Calu3 (cell line): ENCODE measurements around the gene GJA10. TPM values are rescaled to one million over a fixed set of nuclear protein-coding genes. Genes with fewer than 3 reads are reported as not detected.

ENCODE experiments used
- BruUV-seq: library from RNA; stranded (reverse); fragments of 400-500 nt; replicated peaks from 2 replicates; lab custom pipeline; 2021; lab: Mats Ljungman, UMichigan
- CTCF ChIA-PET: fragments of 300-600 bp; sonication (Branson Sonifier 250); formaldehyde crosslinking; loops from one replicate; lab custom pipeline; 2022; ENCODE audit warnings: antibody characterized with exemption; lab: Charles Lee
- DNase-seq: peaks from one replicate; pipeline ENCODE4 v3.0.0; 2022
- H3K27ac Mint-ChIP-seq: one replicate; pipeline ENCODE4 v1.8.0; 2022; ENCODE audit warnings: mixed read lengths; ENCODE audit not compliant: unreplicated experiment
- H3K27me3 Mint-ChIP-seq: one replicate; pipeline ENCODE4 v1.8.0; 2022; ENCODE audit warnings: mixed read lengths; ENCODE audit not compliant: unreplicated experiment
- H3K36me3 Mint-ChIP-seq: one replicate; pipeline ENCODE4 v1.8.0; 2022; ENCODE audit warnings: mild to moderate bottlenecking, moderate library complexity, mixed read lengths; ENCODE audit not compliant: insufficient read depth, unreplicated experiment
- H3K4me1 Mint-ChIP-seq: one replicate; pipeline ENCODE4 v1.8.0; 2022; ENCODE audit warnings: mild to moderate bottlenecking, low read depth, mixed read lengths; ENCODE audit not compliant: unreplicated experiment
- H3K4me3 Mint-ChIP-seq: one replicate; pipeline ENCODE4 v1.8.0; 2022; ENCODE audit warnings: mild to moderate bottlenecking, low read depth, moderate library complexity, mixed read lengths; ENCODE audit not compliant: unreplicated experiment
- H3K9me3 Mint-ChIP-seq: one replicate; pipeline ENCODE4 v1.8.0; 2022; ENCODE audit warnings: low read depth, mixed read lengths; ENCODE audit not compliant: unreplicated experiment
- CTCF ChIP-seq: fragments of 200-600 bp; IDR thresholded peaks from one replicate; pipeline ENCODE4 v1.8.0; 2022; ENCODE audit warnings: antibody characterized with exemption; ENCODE audit not compliant: unreplicated experiment
- intact Hi-C: fragments of 100-400 bp; cut with micrococcal nuclease; formaldehyde crosslinking; loops from one replicate; pipeline ENCODE4 v1.10.0; 2022; ENCODE audit not compliant: unreplicated experiment
- total RNA-seq: library from RNA; stranded (reverse); gene quantifications from 2 replicates; pipeline ENCODE4 v1.2.3, GENCODE V29; 2022

Gene GJA10
- total RNA-seq, 1 experiment from 2014 or later: not detected

- H3K4me3 Mint-ChIP-seq: no peak overlapping the region
- no peaks in the 10 kb centered on the region for H3K27me3 Mint-ChIP-seq
- no peak overlapping the region for H3K27ac Mint-ChIP-seq
- CTCF ChIA-PET: no interaction called here
- TF ChIP-seq CTCF: no peak
- H3K36me3 Mint-ChIP-seq: no peaks in the 10 kb centered on the region
- H3K9me3 Mint-ChIP-seq: no peaks in the 10 kb centered on the region
- H3K4me1 Mint-ChIP-seq: no peaks in the 10 kb centered on the region
- no TSS peak for BruUV-seq
- intact Hi-C loops: no loop called here
- no peak for DNase-seq
Observed at GRCh38 chr6:89874438-89874837, 19.8 kb upstream of the GJA10 start.

GRCh38 chr6:89886378-89887120, 7.7 kb upstream of the GJA10 start:
- H3K27me3 Mint-ChIP-seq: peaks cover 20% of the 10 kb centered on the region
- BruUV-seq: no TSS peak

GRCh38 chr6:89887452-89888137, 6.7 kb upstream of the GJA10 start:
- no TSS peak for BruUV-seq
- intact Hi-C loops: no loop called here
- peaks cover 28% of the 10 kb centered on the region for H3K27me3 Mint-ChIP-seq
- no peak overlapping the region for H3K27ac Mint-ChIP-seq
- no peaks in the 10 kb centered on the region for H3K9me3 Mint-ChIP-seq
- no peaks in the 10 kb centered on the region for H3K36me3 Mint-ChIP-seq
- DNase-seq: no peak
- H3K4me3 Mint-ChIP-seq: no peak overlapping the region
- CTCF ChIA-PET: no interaction called here
- no peak for TF ChIP-seq CTCF
- peaks cover 11% of the 10 kb centered on the region for H3K4me1 Mint-ChIP-seq

More at GRCh38 chr6:89886378-89887120, 7.7 kb upstream of the GJA10 start:
- DNase-seq: no peak
- Mint-ChIP-seq H3K27ac (no peak overlapping the region), H3K9me3 (no peaks in the 10 kb centered on the region), H3K36me3 (no peaks in the 10 kb centered on the region), H3K4me3 (no peak overlapping the region), H3K4me1 (peaks cover 7% of the 10 kb centered on the region)
- TF ChIP-seq CTCF: no peak
- CTCF ChIA-PET: no interaction called here
- intact Hi-C loops: no loop called here

GRCh38 chr6:89888138-89888514, 6.1 kb upstream of the GJA10 start:
- intact Hi-C loops: no loop called here
- Mint-ChIP-seq H3K36me3 (no peaks in the 10 kb centered on the region), H3K27me3 (peaks cover 28% of the 10 kb centered on the region), H3K4me3 (no peak overlapping the region), H3K4me1 (peaks cover 11% of the 10 kb centered on the region), H3K9me3 (no peaks in the 10 kb centered on the region), H3K27ac (no peak overlapping the region)
- TF ChIP-seq CTCF: no peak
- DNase-seq: no peak
- no TSS peak for BruUV-seq
- CTCF ChIA-PET: no interaction called here
